GM12864 (cell line): ENCODE results near the gene MRPL4.
A peak's percentile ranks its signal among the peaks of the same experiment; 100 is the strongest.
"Not testable (repeated sequence)": the region's sequence is repeated elsewhere in the genome, so short reads cannot be mapped to it uniquely, and the experiment has no call there.

Source experiments
- DNase-seq: peaks from one replicate; pipeline ENCODE4 v3.0.0-alpha.2; 2011; ENCODE audit warnings: low read depth
- H3K4me3 ChIP-seq: 2 replicates; pipeline ENCODE4 v1.5.1; 2011; ENCODE audit warnings: mild to moderate bottlenecking, low read depth, low read length, control low read depth
- CTCF ChIP-seq: IDR thresholded peaks from 2 replicates; pipeline ENCODE4 v1.5.1; 2011; ENCODE audit warnings: low read depth, mild to moderate bottlenecking, moderate library complexity, low read length, control low read depth, inconsistent platforms; ENCODE audit errors: missing control alignments

Gene MRPL4

GRCh38 chr19:10237702-10238101, 14.3 kb upstream of the MRPL4 start:
- TF ChIP-seq CTCF: no peak
- DNase-seq: no peak
- no peak overlapping the region for H3K4me3 ChIP-seq

- TF ChIP-seq CTCF: no peak
- H3K4me3 ChIP-seq: no peak overlapping the region
- no peak for DNase-seq
Measured at GRCh38 chr19:10238172-10238783, 13.7 kb upstream of the MRPL4 start.

- DNase-seq, H3K4me3 ChIP-seq: not testable (repeated sequence)
Measured at GRCh38 chr19:10241826-10242449, 10.1 kb upstream of the MRPL4 start.

- no peak for TF ChIP-seq CTCF
- no peak for DNase-seq
Measured at GRCh38 chr19:10243606-10244005, 8.4 kb upstream of the MRPL4 start.

GRCh38 chr19:10245189-10245939, 6.7 kb upstream of the MRPL4 start:
- TF ChIP-seq CTCF: no peak
- peak; percentile 73 for DNase-seq
- H3K4me3 ChIP-seq: no peak overlapping the region

More at GRCh38 chr19:10243606-10244005, 8.4 kb upstream of the MRPL4 start:
- no peak overlapping the region for H3K4me3 ChIP-seq

GRCh38 chr19:10246511-10246910, 5.5 kb upstream of the MRPL4 start:
- DNase-seq: no peak
- TF ChIP-seq CTCF: no peak
- no peak overlapping the region for H3K4me3 ChIP-seq

- TF ChIP-seq CTCF: no peak
- peak overlapping the region; percentile 77 for H3K4me3 ChIP-seq
- no peak for DNase-seq
Measured at GRCh38 chr19:10252707-10253106, 693 bp downstream of the MRPL4 start.
